Stomach (tissue), 4 donors: ENCODE results near the gene FBXL7.

Source experiments
- CTCF ChIP-seq, 7 experiments: fragments of 450-650 bp in 4 of 7; fragments of 200-600 bp in 3 of 7; sonication (generic) in 3 of 7; IDR thresholded peaks; one replicate each; pipeline ENCODE4 v1.5.1; 2016 to 2019; ENCODE audit warnings: antibody characterized with exemption in 7 of 7, control low read depth in 2 of 7, mild to moderate bottlenecking in 1 of 7
- EP300 ChIP-seq: sonication (generic); formaldehyde crosslinking; IDR thresholded peaks from one replicate; pipeline ENCODE4 v1.6.1; 2017; ENCODE audit warnings: antibody characterized with exemption
- POLR2A ChIP-seq, 4 donors: fragments of 450-650 bp; IDR thresholded peaks; one replicate each; pipeline ENCODE4 v1.6.1; 2016; ENCODE audit warnings: antibody characterized with exemption in 4 of 4, control low read depth in 2 of 4, mild to moderate bottlenecking in 1 of 4, moderate library complexity in 1 of 4
- POLR2AphosphoS5 ChIP-seq, 3 donors: sonication (generic); formaldehyde crosslinking; IDR thresholded peaks; one replicate each; pipeline ENCODE4 v1.6.1; 2016; ENCODE audit warnings: antibody characterized with exemption in 3 of 3

- TF ChIP-seq CTCF (IDR thresholded peaks at IDR 0.05), result no peak
- TF ChIP-seq POLR2AphosphoS5 (IDR thresholded peaks at IDR 0.05), result no peak
- TF ChIP-seq POLR2A (IDR thresholded peaks at IDR 0.05), result no peak
- TF ChIP-seq EP300, result no peak
Measured at GRCh38 chr5:15966066-15966640, 466.2 kb downstream of the FBXL7 start.
